Left cardiac atrium (tissue), 4 donors: ENCODE measurements around the gene IFT57. TPM values are rescaled to one million over a fixed set of nuclear protein-coding genes. Genes with fewer than 3 reads are reported as not detected.
A peak's percentile ranks its signal among the peaks of the same experiment; 100 is the strongest.
"Not testable (repeated sequence)": the region's sequence is repeated elsewhere in the genome, so short reads cannot be mapped to it uniquely, and the experiment has no call there.

Experiments used
- ATAC-seq, 2 donors: fragments of 200-7000 bp; cut with Tn5 transposase; one replicate each; pipeline ENCODE4 v1.9.1; 2020; ENCODE audit warnings: mild to moderate bottlenecking in 2 of 2, moderate library complexity in 2 of 2
- DNase-seq: peaks from one replicate; pipeline ENCODE4 v3.0.0-alpha.2; 2020
- intact Hi-C, 2 donors: fragments of 100-400 bp; cut with DNase I; formaldehyde crosslinking; loops; one replicate each; pipeline versions ENCODE4 v1.14.1 to v1.15.1; 2022 to 2023
- long read RNA-seq: library from polyadenylated mRNA; unstranded; transcript quantifications from one replicate; pipeline ENCODE4 v2.0.0, GENCODE V29; 2021
- total RNA-seq, 2 donors: library from RNA; stranded (reverse); fragmentation: NEBNext Ultra II Directional; extraction: Animal tissue kit (Norgen Biotek cat#: 25700); gene quantifications; one replicate each; pipeline ENCODE4 v1.2.1, GENCODE V29; 2021
- donor health status: DM: no; HTN: yes; CAD: no.
- donor health status: DM: no; HTN: yes; CAD: no; lungs with severe emphysema.
- donor health status: DM: yes; HTN: yes; CAD: no.
- donor health status: Dilated cardiomyopathy.

IFT57 gene
- 10 to 100 TPM; 20.9 to 30.3 TPM for total RNA-seq
- long read RNA-seq, transcript IFT57-201 (11 exons, 3,203 nt): major isoform, 26 of 37 reads
- long read RNA-seq, partial matches to known transcripts: 9 of 37 reads
- long read RNA-seq, other reads (novel, unspliced or antisense): 2 of 37 reads

GRCh38 chr3:108221911-108222852 is at the start of gene IFT57:
IFT57 (minus strand) TSS chr3:108222424; CDS start chr3:108222322, 102 bp downstream.
- DNase-seq (peak; percentile 97), ATAC-seq (peak; percentile 99 to 100)
- intact Hi-C loops: loop anchor here in 1 of 2 donors (10.0 kb wide), 2 partner anchors 127 to 277 kb away; partner anchors contain the start of gene CD47

- no peak for DNase-seq
- intact Hi-C loops: no loop called here
These were observed 49.4 kb upstream of the IFT57 start for GRCh38 chr3:108271626-108272025.

GRCh38 chr3:108268235-108268634 is 46.0 kb upstream of the IFT57 start:
- DNase-seq, ATAC-seq, intact Hi-C loops: not testable (repeated sequence)

More at GRCh38 chr3:108271626-108272025, 49.4 kb upstream of the IFT57 start:
- no peak for ATAC-seq

DNA sequence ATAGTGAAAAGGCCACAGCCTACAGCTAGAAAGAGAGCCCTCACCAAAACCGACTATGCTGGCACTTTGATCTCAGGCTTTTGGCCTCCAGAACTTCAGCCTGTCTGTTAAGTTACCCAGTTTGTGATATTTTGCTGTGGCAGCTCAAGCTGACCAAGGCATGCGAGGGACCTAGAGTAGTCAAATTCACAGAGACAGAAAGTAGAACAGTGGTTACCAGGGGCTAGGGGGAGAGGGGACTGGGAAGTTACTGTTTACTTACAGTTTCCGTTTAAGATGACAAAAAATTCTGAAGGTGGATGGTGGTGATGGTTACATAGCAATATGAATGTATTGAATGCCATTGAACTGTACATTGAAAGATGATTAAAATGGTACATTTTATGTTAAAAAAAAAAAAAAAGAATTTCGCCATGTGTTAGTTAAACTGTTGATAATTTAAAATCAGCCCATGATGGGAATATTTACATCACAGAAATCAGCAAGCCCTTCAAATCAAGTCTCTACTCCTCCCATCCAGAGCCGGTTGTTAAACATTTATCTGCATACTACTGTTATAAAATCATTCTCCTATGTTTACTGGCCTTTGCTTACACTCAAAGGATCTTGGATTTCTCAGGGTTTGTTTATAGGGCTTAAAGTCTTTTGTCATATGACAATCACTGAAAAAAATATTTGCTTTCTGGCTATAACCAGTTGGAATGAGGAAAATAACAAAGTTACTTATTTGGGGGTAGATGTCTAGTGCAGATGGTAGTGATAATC is 42.5 kb upstream of the IFT57 start:
- intact Hi-C loops, ATAC-seq, DNase-seq: not testable (repeated sequence)

DNA sequence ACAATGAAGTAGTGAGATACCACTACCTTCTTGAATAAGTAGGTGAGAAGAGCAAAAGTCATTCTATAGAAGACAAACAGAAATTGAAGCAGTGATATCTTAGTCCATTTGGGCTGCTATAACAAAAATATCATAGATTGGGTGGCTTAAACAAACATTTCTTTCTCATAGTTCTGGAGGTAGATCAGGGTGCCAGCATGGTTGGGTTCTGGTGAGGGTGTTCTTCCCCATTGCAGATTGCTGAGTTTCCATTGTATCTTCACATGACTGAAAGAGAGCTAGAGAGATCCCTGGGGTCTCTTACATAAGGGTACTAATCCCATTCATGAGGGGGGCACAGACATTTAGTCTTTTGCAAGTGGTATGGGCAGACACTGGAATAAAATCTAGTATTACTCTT is 32.9 kb upstream of the IFT57 start:
- intact Hi-C loops: no loop called here
- no peak for ATAC-seq
- no peak for DNase-seq

DNA sequence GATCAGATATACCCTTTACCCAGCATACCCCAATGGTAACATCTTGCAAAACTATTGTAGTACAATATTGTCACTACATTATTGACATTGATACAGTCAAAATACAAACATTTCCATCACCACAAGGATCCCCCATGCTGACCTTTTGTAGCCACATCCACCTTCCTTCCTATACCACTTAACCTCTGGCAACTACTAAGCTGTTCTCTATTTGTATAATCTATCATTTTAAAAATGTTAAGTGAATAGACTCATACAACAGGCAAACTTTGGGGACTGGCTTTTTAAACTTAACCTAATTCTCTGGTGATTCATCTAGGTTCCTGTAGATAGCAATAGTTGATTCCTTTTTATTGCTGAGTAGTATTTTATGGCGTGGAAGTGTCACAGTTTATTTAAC is 29.6 kb upstream of the IFT57 start:
- intact Hi-C loops: no loop called here
- DNase-seq: no peak
- no peak for ATAC-seq

- intact Hi-C loops: no loop called here
- no peak for ATAC-seq
- no peak for DNase-seq
These were observed 29.0 kb upstream of the IFT57 start for GRCh38 chr3:108251265-108251664.

DNA sequence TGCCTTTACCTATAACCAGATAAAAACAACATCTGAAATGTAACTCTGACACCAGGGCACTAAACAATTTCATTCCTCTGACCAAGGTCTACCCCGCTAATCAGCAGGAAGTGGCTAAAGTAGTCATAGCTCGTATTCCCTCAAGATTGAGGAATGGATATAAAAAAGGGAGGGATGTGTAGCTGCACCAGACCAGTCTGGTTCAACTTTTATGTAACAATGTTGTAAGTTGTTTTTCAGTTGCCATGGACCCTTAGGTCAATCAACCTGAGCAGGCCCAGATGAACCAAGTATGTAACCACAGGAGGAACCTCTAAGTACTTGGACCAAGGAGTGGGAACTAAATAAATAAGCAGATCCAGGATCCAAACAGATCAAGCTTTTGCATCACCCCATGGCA is 28.4 kb upstream of the IFT57 start:
- DNase-seq (no peak), ATAC-seq (no peak)
- intact Hi-C loops: no loop called here

- intact Hi-C loops: no loop called here
- DNase-seq (no peak), ATAC-seq (no peak)
These were observed 21.0 kb upstream of the IFT57 start for GRCh38 chr3:108243243-108243642.

DNA sequence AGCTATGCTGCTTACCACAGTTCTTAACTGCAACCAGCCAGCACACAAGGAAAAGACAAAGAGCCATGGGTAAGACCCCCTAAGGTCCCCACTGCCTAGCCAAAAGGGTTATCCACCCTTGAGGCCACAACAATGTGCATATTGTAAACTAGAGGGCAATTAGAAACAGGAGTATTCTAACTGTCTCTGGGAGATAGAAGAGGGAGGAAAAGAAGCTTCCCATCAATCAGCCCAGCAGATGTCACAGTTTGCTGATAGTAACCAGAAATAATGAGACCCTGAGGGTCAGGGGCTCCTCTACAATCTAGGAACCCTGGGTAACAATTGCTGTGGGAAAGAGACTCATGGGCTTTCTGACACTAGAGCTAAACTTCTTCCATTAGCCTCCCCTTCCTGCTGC is 20.6 kb upstream of the IFT57 start:
- intact Hi-C loops: no loop called here
- no peak for ATAC-seq
- DNase-seq: no peak

GRCh38 chr3:108241721-108242120 is 19.5 kb upstream of the IFT57 start:
- intact Hi-C loops: no loop called here
- ATAC-seq (no peak), DNase-seq (no peak)

DNA sequence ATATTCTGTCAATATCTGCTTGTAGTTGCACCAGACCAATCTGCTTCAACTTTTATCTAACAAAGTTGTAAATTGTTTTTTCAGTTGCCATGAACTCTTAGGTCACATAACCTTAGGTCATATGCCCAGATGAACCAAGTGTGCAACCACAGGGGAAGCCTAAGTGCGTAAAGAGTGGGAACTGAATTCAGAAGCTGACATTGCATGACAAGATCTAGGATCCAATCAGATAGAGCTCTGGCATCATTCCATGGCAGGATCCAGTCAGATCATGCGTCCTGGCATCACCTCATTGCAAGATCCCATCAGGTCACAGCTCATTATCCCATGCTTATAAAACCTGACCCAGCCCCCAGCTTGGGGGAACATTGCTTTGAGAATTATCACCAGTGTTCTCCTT is 18.9 kb upstream of the IFT57 start:
- intact Hi-C loops: no loop called here
- ATAC-seq (no peak), DNase-seq (no peak)

- ATAC-seq: no peak
- intact Hi-C loops: no loop called here
- DNase-seq: no peak
These were observed 16.9 kb upstream of the IFT57 start for GRCh38 chr3:108239082-108239481.

- ATAC-seq (no peak), DNase-seq (no peak)
- intact Hi-C loops: no loop called here
These were observed 13.1 kb upstream of the IFT57 start for GRCh38 chr3:108235290-108235689.

DNA sequence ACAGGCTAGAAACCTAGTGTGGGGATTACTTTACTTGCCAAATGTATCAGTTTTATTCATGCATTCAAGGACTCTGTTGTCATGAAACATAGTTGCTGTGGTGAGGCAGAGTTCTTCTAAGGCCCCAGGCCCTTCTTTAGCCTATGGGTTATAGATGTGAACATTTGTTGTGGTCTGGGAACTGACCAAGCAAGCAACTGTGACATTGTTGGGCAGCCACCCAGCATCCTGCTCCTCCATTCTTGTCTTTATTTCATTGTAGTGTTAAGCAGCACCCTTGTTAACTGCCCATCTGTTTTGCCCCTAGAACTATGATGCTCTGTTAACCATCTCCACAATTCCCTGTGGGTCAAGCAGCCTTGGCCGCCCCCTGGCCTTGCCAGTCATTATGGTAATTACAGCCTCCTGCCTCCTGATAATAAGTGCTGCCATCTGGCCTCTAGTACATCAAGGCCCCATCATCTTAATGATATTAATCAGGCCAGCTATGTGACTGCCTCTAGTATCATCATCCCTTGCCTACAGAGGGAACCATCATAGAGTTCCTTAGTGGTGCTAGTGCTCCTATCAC is 12.2 kb upstream of the IFT57 start:
- intact Hi-C loops: no loop called here
- ATAC-seq (no peak), DNase-seq (no peak)

DNA sequence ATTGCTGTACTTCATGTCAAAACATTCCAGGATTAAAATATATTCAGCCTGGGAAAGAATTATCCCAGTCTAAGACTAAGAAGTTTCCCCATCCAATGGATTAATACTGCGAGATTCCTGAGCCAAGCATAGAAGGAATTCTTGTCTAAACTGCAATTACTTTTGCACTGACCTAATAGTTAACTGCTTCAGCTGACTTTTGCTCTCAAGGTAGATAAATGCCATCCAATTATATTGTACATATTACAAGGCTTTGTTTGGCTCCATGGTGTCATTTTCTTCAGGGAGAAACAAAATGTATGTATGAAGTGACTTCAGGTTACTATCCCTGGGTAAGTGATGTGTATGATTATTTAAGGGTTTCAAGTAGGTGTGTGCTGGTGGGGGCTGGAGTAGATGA is 6.1 kb upstream of the IFT57 start:
- intact Hi-C loops: loop anchor here in 1 of 2 donors (10.0 kb wide), 2 partner anchors 133 to 283 kb away; partner anchors contain the start of gene CD47
- ATAC-seq (no peak), DNase-seq (no peak)

DNA sequence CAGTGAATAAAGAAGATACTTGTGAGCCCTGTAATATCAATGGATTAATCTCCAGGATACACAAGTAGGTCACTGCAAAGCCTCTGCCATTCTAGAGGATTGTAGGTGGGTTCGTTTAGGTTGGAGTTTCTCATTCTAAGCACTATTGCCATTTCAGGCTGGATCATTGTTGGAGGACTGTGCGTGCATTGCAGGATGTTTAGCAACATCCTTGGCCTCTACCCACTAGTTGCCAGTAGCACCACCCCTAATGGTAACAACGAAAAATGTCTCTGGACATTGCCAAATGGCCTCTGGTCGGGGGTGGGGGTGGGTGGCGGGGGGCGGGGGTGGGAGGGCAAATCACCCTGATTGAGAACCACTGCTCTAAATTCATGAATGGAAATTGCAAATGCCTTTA is 4.9 kb upstream of the IFT57 start:
- intact Hi-C loops: loop anchor here in 1 of 2 donors (10.0 kb wide), 2 partner anchors 132 to 282 kb away; partner anchors contain the start of gene CD47
- DNase-seq: no peak
- no peak for ATAC-seq

DNA sequence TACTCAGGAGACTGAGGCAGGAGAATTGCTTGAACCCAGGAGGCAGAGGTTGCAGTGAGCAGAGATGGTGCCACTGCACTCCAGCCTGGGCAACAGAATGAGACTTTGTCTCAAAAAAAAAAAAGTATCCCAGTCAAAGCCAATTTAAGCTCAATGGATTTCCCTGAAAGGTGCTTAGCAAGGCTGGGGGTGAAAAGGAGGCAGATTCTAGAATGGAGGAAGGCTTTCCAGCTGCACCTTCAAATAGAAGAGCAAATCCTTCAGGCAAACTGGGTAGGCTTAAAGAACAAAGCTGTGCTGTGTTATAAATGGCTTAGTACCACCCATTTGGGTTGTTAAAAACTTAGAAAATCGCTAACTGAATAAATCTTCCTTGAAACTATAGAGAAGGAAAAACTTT is 3.0 kb upstream of the IFT57 start:
- ATAC-seq (no peak), DNase-seq (no peak)
- intact Hi-C loops: loop anchor here in 1 of 2 donors (10.0 kb wide), 2 partner anchors 130 to 280 kb away; partner anchors contain the start of gene CD47

GRCh38 chr3:108223928-108224327 is 1.7 kb upstream of the IFT57 start:
- ATAC-seq (no peak), DNase-seq (no peak)
- intact Hi-C loops: loop anchor here in 1 of 2 donors (10.0 kb wide), 2 partner anchors 129 to 279 kb away; partner anchors contain the start of gene CD47
